Calu3 (cell line): ENCODE results near the gene SYNGR1. TPM values are rescaled to one million over a fixed set of nuclear protein-coding genes. Genes with fewer than 3 reads are reported as not detected.

Experiments
- BruUV-seq: library from RNA; stranded (reverse); fragments of 400-500 nt; replicated peaks from 2 replicates; lab custom pipeline; 2021; lab: Mats Ljungman, UMichigan
- CTCF ChIA-PET: fragments of 300-600 bp; sonication (Branson Sonifier 250); formaldehyde crosslinking; loops from one replicate; lab custom pipeline; 2022; ENCODE audit warnings: antibody characterized with exemption; lab: Charles Lee
- DNase-seq: peaks from one replicate; pipeline ENCODE4 v3.0.0; 2022
- H3K27ac Mint-ChIP-seq: one replicate; pipeline ENCODE4 v1.8.0; 2022; ENCODE audit warnings: mixed read lengths; ENCODE audit not compliant: unreplicated experiment
- H3K27me3 Mint-ChIP-seq: one replicate; pipeline ENCODE4 v1.8.0; 2022; ENCODE audit warnings: mixed read lengths; ENCODE audit not compliant: unreplicated experiment
- H3K36me3 Mint-ChIP-seq: one replicate; pipeline ENCODE4 v1.8.0; 2022; ENCODE audit warnings: mild to moderate bottlenecking, moderate library complexity, mixed read lengths; ENCODE audit not compliant: insufficient read depth, unreplicated experiment
- H3K4me1 Mint-ChIP-seq: one replicate; pipeline ENCODE4 v1.8.0; 2022; ENCODE audit warnings: mild to moderate bottlenecking, low read depth, mixed read lengths; ENCODE audit not compliant: unreplicated experiment
- H3K4me3 Mint-ChIP-seq: one replicate; pipeline ENCODE4 v1.8.0; 2022; ENCODE audit warnings: mild to moderate bottlenecking, low read depth, moderate library complexity, mixed read lengths; ENCODE audit not compliant: unreplicated experiment
- H3K9me3 Mint-ChIP-seq: one replicate; pipeline ENCODE4 v1.8.0; 2022; ENCODE audit warnings: low read depth, mixed read lengths; ENCODE audit not compliant: unreplicated experiment
- CTCF ChIP-seq: fragments of 200-600 bp; IDR thresholded peaks from one replicate; pipeline ENCODE4 v1.8.0; 2022; ENCODE audit warnings: antibody characterized with exemption; ENCODE audit not compliant: unreplicated experiment
- intact Hi-C: fragments of 100-400 bp; cut with micrococcal nuclease; formaldehyde crosslinking; loops from one replicate; pipeline ENCODE4 v1.10.0; 2022; ENCODE audit not compliant: unreplicated experiment
- total RNA-seq: library from RNA; stranded (reverse); gene quantifications from 2 replicates; pipeline ENCODE4 v1.2.3, GENCODE V29; 2022

SYNGR1 gene
- total RNA-seq, 1 experiment from 2014 or later = 12.3 TPM

- Mint-ChIP-seq H3K36me3 (no peaks in the 10 kb centered on the region), H3K27me3 (peaks cover 16% of the 10 kb centered on the region), H3K4me3 (no peak overlapping the region), H3K9me3 (no peaks in the 10 kb centered on the region), H3K4me1 (peaks cover 9% of the 10 kb centered on the region), H3K27ac (no peak overlapping the region)
- no TSS peak for BruUV-seq
- intact Hi-C loops = no loop called here
- no peak for TF ChIP-seq CTCF
- no peak for DNase-seq
- CTCF ChIA-PET = no interaction called here
These were observed 9.9 kb downstream of the SYNGR1 start for GRCh38 chr22:39359659-39360195.

- H3K27me3 Mint-ChIP-seq = peaks cover 16% of the 10 kb centered on the region
- peaks cover 9% of the 10 kb centered on the region for H3K4me1 Mint-ChIP-seq
- intact Hi-C loops = no loop called here
- no peaks in the 10 kb centered on the region for H3K9me3 Mint-ChIP-seq
- CTCF ChIA-PET = no interaction called here
- no peak for TF ChIP-seq CTCF
- no peaks in the 10 kb centered on the region for H3K36me3 Mint-ChIP-seq
- no peak for DNase-seq
- H3K27ac Mint-ChIP-seq = no peak overlapping the region
- no TSS peak for BruUV-seq
- H3K4me3 Mint-ChIP-seq = no peak overlapping the region
These were observed 10.5 kb downstream of the SYNGR1 start for GRCh38 chr22:39360242-39360641.

- Mint-ChIP-seq H3K4me1 (peaks cover 9% of the 10 kb centered on the region), H3K27ac (no peak overlapping the region), H3K27me3 (peaks cover 16% of the 10 kb centered on the region), H3K9me3 (no peaks in the 10 kb centered on the region), H3K4me3 (no peak overlapping the region), H3K36me3 (no peaks in the 10 kb centered on the region)
- CTCF ChIA-PET = interaction anchor here (0.7 kb wide), 1 partner anchor 372 kb away, joined by 5 read pairs; no protein-coding TSS in a partner anchor
- DNase-seq = peak; percentile 25
- no peak for TF ChIP-seq CTCF
- no TSS peak for BruUV-seq
- intact Hi-C loops = no loop called here
These were observed 11.1 kb downstream of the SYNGR1 start for GRCh38 chr22:39360674-39361413.

GRCh38 chr22:39361496-39361895, 11.7 kb downstream of the SYNGR1 start:
- H3K27me3 Mint-ChIP-seq = peaks cover 16% of the 10 kb centered on the region
- no peak overlapping the region for H3K4me3 Mint-ChIP-seq
- TF ChIP-seq CTCF = no peak
- peaks cover under 1% of the 10 kb centered on the region for H3K36me3 Mint-ChIP-seq
- no peak overlapping the region for H3K27ac Mint-ChIP-seq
- intact Hi-C loops = no loop called here
- BruUV-seq = no TSS peak
- no peak for DNase-seq
- peaks cover 9% of the 10 kb centered on the region for H3K4me1 Mint-ChIP-seq
- no peaks in the 10 kb centered on the region for H3K9me3 Mint-ChIP-seq
- CTCF ChIA-PET = interaction anchor here (0.7 kb wide), 1 partner anchor 372 kb away, joined by 5 read pairs; no protein-coding TSS in a partner anchor
